Measurements from ENCODE around the gene RMND5B. TPM values are rescaled to one million over a fixed set of nuclear protein-coding genes. Genes with fewer than 3 reads are reported as not detected.

RMND5B gene
- total and polyA plus RNA-seq, 10 of the 15 experiments (the other 5 are each of a cell fraction or from before 2014, with no cell fraction given): 1.6 to 50.7 (median 30.9) TPM

- peak; percentile 55 for TF ChIP-seq E2F8 (IDR thresholded peaks at IDR 0.05; ENCODE audit: low read depth, partially characterized antibody)
- TF ChIP-seq RCOR1 (conservative IDR thresholded peaks at IDR 0.05; ENCODE audit: low read depth, low read length): no peak
- no peak for TF ChIP-seq ZZZ3 (IDR thresholded peaks at IDR 0.05; ENCODE audit: control insufficient read depth, insufficient read length, low read depth)
- TF ChIP-seq SRF (IDR thresholded peaks at IDR 0.05; ENCODE audit: low read depth in 2 of 2, low read length in 2 of 2): 0 out of 4 replicates have a peak, but pooled peaks of 1 of the 2 experiments have one; percentile 47
- no peak for TF ChIP-seq ZSCAN29 (IDR thresholded peaks at IDR 0.05)
- peak; percentile 79 for TF ChIP-seq ZBTB40 (IDR thresholded peaks at IDR 0.05; ENCODE audit: borderline replicate concordance)
- TF ChIP-seq CEBPZ (IDR thresholded peaks at IDR 0.05; ENCODE audit: low read depth, low read length): no peak
- no peak for TF ChIP-seq PAX8 (IDR thresholded peaks at IDR 0.05)
- no peak for TF ChIP-seq EGR1 (IDR thresholded peaks at IDR 0.05; ENCODE audit: borderline replicate concordance in 1 of 2, low read depth in 2 of 2, low read length in 2 of 2)
- TF ChIP-seq SMAD1 (IDR thresholded peaks at IDR 0.05; ENCODE audit: low read depth, partially characterized antibody): no peak
- TF ChIP-seq YBX1 (IDR thresholded peaks at IDR 0.05): no peak
- TF ChIP-seq MXI1 (IDR thresholded peaks at IDR 0.05; ENCODE audit: low read depth, low read length): peak; percentile 98
- TF ChIP-seq MYC (IDR thresholded peaks at IDR 0.05; ENCODE audit: insufficient read depth, insufficient read length, insufficient replicate concordance, low read length, severe bottlenecking): peak; percentile 92
- no peak for TF ChIP-seq DPF2 (IDR thresholded peaks at IDR 0.05)
- peak; percentile 81 for TF ChIP-seq POLR2A (IDR thresholded peaks at IDR 0.05; ENCODE audit: low read depth, low read length)
- TF ChIP-seq ZBTB33 (IDR thresholded peaks at IDR 0.05): no peak
- TF ChIP-seq SIN3A (IDR thresholded peaks at IDR 0.05; ENCODE audit: low read depth, low read length): peak; percentile 86
Measured at GRCh38 chr5:178153530-178154340, 22.9 kb downstream of the RMND5B start, which contains the start of gene NHP2 (continued).

Measured in GM12878 (cell line).